Prostate gland (tissue), 2 donors: ENCODE measurements around the gene ADIPOR2.

ENCODE experiments used
- POLR2A ChIP-seq: fragments of 450-650 bp; IDR thresholded peaks from one replicate; pipeline ENCODE4 v1.6.1; 2016; ENCODE audit warnings: antibody characterized with exemption, mild to moderate bottlenecking
- POLR2AphosphoS5 ChIP-seq: sonication (generic); formaldehyde crosslinking; IDR thresholded peaks from one replicate; pipeline ENCODE4 v1.6.1; 2017; ENCODE audit warnings: antibody characterized with exemption
- TF ChIP-seq, protein P1 (sequence below), 4 experiments: fragments of 200-600 bp in 2 of 4; fragments of 450-650 bp in 2 of 4; sonication (generic) in 2 of 4; IDR thresholded peaks; 1 replicate in 3 of 4; 2 replicates in 1 of 4; pipeline ENCODE4 v1.5.1; 2016 to 2019; ENCODE audit warnings: antibody characterized with exemption in 4 of 4, mild to moderate bottlenecking in 2 of 4, moderate library complexity in 2 of 4

- TF ChIP-seq, protein P1, sequence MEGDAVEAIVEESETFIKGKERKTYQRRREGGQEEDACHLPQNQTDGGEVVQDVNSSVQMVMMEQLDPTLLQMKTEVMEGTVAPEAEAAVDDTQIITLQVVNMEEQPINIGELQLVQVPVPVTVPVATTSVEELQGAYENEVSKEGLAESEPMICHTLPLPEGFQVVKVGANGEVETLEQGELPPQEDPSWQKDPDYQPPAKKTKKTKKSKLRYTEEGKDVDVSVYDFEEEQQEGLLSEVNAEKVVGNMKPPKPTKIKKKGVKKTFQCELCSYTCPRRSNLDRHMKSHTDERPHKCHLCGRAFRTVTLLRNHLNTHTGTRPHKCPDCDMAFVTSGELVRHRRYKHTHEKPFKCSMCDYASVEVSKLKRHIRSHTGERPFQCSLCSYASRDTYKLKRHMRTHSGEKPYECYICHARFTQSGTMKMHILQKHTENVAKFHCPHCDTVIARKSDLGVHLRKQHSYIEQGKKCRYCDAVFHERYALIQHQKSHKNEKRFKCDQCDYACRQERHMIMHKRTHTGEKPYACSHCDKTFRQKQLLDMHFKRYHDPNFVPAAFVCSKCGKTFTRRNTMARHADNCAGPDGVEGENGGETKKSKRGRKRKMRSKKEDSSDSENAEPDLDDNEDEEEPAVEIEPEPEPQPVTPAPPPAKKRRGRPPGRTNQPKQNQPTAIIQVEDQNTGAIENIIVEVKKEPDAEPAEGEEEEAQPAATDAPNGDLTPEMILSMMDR (IDR thresholded peaks at IDR 0.05): no peak
- TF ChIP-seq POLR2AphosphoS5: no peak
- no peak for TF ChIP-seq POLR2A
Observed at GRCh38 chr12:1747609-1748008, 56.7 kb downstream of the ADIPOR2 start.
